NT2/D1 (cell line): ENCODE measurements around the gene NME7.

ENCODE experiments used
- YY1 ChIP-seq: IDR thresholded peaks from 2 replicates; pipeline ENCODE4 v1.6.1; 2011; ENCODE audit not compliant: insufficient read length, insufficient read depth
- ZNF274 ChIP-seq: IDR thresholded peaks from 2 replicates; pipeline ENCODE4 v1.6.1; 2011; ENCODE audit warnings: mild to moderate bottlenecking, low read depth, low read length

DNA sequence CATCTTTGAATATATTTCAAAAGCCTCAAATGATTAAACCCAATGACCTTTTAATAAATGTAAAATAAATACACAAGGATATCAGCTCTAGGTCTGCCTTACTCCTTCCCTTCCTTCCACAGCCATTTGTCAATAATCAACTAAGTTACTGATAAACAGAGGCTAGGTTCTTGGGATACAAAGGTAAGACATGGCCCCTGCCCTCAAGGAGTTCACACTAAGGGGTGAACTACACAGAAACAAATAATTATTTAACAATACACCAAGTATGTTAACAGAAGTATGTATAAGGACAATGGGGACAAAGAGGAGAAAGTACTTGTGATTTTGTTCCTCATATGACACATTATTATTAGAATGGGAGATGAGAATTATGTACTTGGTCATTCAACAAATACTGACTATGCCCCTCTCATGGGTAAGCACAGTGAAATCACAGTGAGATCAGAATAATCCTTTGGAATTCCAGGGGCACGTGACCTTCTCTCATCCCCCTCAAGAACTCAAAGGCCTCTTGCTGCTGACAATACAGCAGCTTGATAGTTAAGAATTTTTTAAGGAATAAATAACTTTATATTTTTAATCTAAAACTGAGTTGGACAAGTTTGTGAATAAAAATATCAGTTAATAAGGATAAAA lies 220.9 kb downstream of the NME7 start:
- TF ChIP-seq YY1 (no peak), ZNF274 (no peak)
